ENCODE measurements around the gene COL23A1.
A peak's percentile ranks its signal among the peaks of the same experiment; 100 is the strongest.

The COL23A1 gene

GRCh38 chr5:178463321-178464155 is 126.7 kb downstream of the COL23A1 start:
- TF ChIP-seq, protein P1, sequence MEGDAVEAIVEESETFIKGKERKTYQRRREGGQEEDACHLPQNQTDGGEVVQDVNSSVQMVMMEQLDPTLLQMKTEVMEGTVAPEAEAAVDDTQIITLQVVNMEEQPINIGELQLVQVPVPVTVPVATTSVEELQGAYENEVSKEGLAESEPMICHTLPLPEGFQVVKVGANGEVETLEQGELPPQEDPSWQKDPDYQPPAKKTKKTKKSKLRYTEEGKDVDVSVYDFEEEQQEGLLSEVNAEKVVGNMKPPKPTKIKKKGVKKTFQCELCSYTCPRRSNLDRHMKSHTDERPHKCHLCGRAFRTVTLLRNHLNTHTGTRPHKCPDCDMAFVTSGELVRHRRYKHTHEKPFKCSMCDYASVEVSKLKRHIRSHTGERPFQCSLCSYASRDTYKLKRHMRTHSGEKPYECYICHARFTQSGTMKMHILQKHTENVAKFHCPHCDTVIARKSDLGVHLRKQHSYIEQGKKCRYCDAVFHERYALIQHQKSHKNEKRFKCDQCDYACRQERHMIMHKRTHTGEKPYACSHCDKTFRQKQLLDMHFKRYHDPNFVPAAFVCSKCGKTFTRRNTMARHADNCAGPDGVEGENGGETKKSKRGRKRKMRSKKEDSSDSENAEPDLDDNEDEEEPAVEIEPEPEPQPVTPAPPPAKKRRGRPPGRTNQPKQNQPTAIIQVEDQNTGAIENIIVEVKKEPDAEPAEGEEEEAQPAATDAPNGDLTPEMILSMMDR (IDR thresholded peaks at IDR 0.05; ENCODE audit: low read length, missing control alignments): no peak
- no peak for DNase-seq (ENCODE audit: low read depth)
- H3K4me3 ChIP-seq (replicated peaks; ENCODE audit: low read depth, low read length): no peak overlapping the region

- DNase-seq (ENCODE audit: low read depth): no peak
- TF ChIP-seq, protein P1 (IDR thresholded peaks at IDR 0.05; ENCODE audit: low read length, missing control alignments): no peak
Measured at GRCh38 chr5:178462816-178463215, 127.4 kb downstream of the COL23A1 start.

GRCh38 chr5:178462076-178462475 is 128.1 kb downstream of the COL23A1 start:
- DNase-seq (ENCODE audit: low read depth): no peak
- H3K4me3 ChIP-seq (replicated peaks; ENCODE audit: low read depth, low read length): no peak overlapping the region
- TF ChIP-seq, protein P1 (IDR thresholded peaks at IDR 0.05; ENCODE audit: low read length, missing control alignments): no peak

More at GRCh38 chr5:178462816-178463215, 127.4 kb downstream of the COL23A1 start:
- no peak overlapping the region for H3K4me3 ChIP-seq (replicated peaks; ENCODE audit: low read depth, low read length)

DNA sequence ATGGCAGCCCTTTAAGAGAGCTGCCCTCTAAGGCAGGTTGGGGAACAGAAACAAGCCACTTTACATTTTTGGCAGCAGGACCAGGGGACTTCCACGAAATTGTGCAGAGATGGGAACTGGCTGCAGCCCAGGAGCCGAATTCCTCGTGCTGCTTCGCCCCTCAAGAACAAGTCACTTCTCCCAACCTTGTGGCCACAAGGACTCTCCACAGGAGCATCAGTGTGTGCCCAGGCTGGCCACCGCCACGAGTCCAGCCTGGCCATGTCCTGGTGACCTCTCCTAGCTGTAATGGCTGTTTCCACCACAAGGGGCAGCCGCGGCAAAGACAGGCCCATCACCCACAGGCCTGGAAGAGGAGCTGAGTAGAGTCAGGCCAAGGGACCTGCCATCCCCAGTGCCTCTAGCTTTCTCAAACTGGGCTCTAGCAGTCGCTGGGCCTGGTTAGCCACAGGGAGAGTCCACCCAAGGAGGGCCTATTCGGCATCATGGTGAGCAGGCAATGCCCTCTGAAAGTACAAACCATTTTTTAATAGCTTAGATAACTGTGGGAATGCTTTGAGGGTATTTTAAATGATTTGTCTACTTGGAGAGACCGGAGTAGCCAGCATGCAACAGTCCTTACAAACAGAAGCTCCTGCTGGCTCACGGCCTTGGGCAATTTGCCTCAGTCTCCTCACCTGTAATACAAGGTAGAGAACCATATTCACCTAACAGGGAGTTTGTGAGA is 129.0 kb downstream of the COL23A1 start:
- no peak overlapping the region for H3K4me3 ChIP-seq (replicated peaks; ENCODE audit: low read depth, low read length)
- TF ChIP-seq, protein P1 (IDR thresholded peaks at IDR 0.05; ENCODE audit: low read length, missing control alignments): peak; percentile 47
- DNase-seq (ENCODE audit: low read depth): peak; percentile 8

- TF ChIP-seq, protein P1 (IDR thresholded peaks at IDR 0.05; ENCODE audit: low read length, missing control alignments): no peak
Measured at GRCh38 chr5:178460598-178460997, 129.6 kb downstream of the COL23A1 start.

GRCh38 chr5:178460174-178460573 is 130.0 kb downstream of the COL23A1 start:
- TF ChIP-seq, protein P1 (IDR thresholded peaks at IDR 0.05; ENCODE audit: low read length, missing control alignments): no peak

More at GRCh38 chr5:178460598-178460997, 129.6 kb downstream of the COL23A1 start:
- DNase-seq (ENCODE audit: low read depth): no peak
- no peak overlapping the region for H3K4me3 ChIP-seq (replicated peaks; ENCODE audit: low read depth, low read length)

More at GRCh38 chr5:178460174-178460573, 130.0 kb downstream of the COL23A1 start:
- no peak overlapping the region for H3K4me3 ChIP-seq (replicated peaks; ENCODE audit: low read depth, low read length)
- no peak for DNase-seq (ENCODE audit: low read depth)

Measured in fibroblast of pulmonary artery (primary cell).